NCI-H446 treated with DMSO at 0.1 percent for 48 hours (cell line): Measurements from ENCODE around the gene MGST2.
"Not testable (repeated sequence)": the region's sequence is repeated elsewhere in the genome, so short reads cannot be mapped to it uniquely, and the experiment has no call there.

Source experiments
- DNase-seq: peaks from one replicate; lab custom pipeline; 2025; lab: John Stamatoyannopoulos, UW

The MGST2 gene

DNA sequence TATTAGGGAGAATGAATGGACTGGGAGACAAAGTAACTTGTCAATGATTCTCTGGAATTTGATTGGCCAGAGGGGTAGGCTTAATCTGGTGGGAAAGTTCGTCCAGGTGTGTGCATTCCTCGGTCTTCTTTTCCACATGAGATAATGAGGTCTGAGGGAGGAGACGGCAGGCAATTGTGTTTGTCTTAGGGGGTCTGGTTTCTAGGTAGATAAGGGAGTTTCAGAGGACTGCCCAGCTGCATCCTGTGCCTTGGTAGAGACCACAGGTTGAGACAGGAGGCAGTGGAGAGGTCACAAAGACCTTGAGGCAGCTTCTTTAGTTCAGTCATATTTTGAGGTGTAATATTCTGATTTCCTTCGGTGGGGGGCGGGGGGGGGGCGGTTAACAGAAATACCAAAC lies 4.3 kb downstream of the MGST2 start:
- DNase-seq = no peak

DNA sequence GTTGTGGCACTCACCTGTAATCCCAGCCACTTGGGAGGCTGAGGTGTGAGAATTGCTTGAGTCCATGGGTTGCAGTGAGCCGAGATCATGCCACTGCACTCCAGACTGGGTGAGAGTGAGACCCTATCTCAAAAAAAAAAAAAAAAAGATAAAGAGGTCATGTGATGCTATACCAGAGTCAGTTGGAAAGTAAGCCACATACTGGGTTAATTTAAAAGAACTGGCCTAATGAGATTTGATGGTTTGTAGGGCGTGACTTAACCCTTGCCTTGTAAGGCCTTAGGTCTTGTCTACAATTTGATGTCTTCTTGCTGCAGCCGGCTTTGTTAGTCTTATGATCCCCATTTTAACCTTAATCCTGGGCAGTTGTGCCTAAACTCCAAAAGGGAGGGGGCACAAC lies 5.2 kb downstream of the MGST2 start:
- DNase-seq = no peak

DNA sequence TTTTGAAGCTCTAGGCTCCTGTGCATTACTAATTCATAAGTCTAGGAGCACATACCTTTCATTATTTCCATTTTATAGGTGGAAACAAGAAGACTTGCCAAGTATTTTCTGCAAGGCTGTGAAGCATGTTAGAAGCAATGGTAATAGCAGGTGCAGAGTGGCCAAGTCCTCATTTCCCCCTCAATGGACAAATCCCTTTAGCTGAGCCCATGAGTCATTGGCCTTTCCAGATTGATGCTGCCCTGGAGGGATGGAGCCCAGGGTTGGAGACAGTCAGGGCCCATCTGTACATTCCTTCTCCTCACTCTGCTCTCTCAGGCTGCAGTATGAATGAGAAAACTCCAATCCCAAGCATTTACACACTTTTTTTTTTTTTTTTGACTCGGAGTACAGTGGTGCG lies 6.6 kb downstream of the MGST2 start:
- peak; percentile 41 for DNase-seq

DNA sequence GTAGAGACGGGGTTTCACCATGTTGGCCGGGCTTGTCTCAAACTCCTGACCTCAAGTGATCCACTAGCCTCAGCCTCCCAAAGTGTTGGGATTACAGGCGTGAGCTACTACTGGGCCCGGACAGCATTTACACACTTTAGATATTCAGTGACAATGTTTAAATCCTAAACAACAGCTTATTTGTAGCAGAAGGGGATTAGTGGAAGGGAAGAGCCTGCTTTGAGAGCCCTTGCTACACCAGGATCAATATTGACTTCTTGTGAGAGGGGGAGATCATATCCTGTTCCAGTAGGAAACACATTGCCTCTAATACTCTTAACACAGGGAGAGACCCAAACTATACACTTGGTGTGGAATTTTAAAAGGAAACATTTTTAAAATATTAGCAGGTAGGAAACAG lies 7.1 kb downstream of the MGST2 start:
- DNase-seq = no peak

DNA sequence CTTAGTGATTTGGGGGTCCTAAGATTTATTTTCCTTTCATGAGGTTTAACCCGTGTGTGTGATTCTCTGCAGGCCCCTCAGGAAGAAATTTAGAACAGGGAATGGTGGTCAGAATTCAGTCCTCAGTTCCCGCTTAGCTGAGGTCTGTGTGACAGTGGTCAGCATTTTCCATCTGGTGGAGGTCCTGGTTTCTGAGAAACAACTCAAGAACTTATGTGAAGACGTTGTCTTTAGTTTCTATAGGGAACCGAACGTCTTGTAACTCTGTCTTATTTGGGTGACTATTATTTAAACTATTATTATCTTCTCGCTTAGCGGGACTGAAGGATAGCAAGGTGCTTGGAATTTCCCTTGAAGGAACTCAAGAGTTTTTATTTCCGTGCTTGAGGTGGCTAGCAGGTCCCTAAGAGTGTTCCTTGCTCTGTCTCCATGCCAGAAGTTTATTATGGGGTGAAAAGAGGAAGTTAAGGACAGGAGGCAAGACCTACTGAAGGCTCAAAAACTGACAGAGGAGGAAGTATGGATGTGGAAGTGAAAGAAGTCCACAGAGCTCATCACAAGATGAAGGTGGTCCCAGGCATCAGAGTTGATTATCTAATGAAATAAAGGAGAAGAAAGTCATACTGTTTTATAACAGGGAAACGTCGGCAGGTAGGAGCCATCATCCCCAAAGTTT lies 9.4 kb downstream of the MGST2 start:
- no peak for DNase-seq

DNA sequence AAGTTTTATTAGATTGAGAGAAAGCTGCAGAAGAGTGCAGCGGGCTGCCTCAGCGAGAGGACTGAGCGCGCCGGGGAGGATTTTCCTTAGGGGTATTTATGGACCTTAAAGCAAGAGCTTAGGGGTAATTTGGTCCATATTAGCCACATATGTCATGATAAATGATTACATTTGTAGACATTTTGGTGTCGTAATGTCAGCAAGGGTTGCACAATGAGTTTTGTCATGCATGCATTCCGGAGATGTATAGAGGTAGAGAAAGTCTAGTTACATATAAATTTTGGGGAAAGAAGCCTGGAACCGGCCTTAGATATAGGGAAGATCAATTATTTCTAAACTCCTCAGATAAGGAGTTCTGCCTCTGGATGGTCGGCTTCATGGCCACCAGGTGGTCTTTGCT lies 10.0 kb downstream of the MGST2 start:
- DNase-seq = no peak

DNA sequence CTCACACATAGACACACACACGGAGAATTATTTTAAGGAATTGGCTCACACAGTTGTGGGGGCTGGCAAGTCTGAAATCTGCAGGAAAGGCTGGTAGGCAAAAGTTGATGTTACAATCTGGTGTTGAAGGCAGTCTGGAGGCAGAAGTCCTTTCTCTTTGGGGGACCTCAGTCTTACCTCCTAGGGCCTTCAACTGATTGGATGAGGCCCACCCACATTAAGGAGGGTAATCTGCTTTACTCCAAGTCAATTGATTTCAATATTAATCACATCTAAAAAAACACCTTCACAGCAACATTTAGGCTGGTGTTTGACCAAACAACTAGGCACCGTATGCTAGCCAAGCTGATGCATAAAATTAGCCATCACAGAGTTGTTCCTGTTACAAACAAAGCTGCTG lies 10.7 kb downstream of the MGST2 start:
- no peak for DNase-seq

DNA sequence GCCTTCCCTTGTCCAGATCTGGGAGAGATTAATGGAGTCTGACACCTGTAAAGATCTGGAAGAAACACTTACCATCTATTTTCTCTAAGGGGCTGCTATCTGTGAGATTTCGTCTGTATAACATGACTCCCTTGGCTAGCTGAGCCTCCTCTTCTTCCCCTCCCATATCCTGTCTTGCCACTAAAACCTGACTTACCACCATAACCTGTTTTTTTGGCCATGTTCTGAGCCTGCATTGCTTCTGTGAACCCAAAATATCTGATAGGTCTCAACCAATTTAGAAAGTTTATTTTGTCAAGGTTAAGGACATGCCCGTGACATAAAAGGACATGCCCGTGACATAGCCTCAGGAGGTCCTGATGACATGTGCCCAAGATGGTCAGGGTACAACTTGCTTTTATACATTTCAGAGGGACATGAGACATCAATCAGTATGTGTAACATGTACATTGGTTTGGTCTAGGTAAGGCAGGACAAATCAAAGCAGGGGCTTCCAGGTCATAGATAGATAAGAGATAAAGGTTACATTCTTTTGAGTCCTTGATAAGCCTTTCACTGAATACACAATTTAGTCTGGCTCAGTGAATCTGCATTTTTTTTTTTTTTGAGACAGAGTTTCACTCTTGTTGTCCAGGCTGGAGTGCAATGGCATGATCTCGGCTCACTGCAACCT lies 11.4 kb downstream of the MGST2 start:
- no peak for DNase-seq

DNA sequence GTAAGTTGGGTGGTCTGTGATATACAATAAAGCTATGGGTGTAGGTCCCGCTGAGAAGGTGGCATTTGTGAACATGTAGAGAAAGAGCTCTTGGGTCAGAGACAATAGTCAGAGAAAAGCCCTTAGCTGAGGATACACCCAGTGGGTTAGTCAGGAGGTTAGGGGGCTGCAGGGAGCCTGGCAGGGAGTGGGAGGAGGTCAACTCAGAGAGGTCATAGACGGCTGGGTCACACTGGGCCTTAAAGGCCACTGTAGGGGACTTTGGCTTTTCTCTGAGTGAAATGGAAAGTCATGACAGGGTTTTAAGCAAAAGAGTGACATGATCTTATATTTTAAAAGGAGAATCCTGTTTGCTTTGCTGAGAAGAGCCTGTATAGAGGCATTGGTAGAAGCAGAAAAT lies 16.7 kb downstream of the MGST2 start:
- DNase-seq = no peak

DNA sequence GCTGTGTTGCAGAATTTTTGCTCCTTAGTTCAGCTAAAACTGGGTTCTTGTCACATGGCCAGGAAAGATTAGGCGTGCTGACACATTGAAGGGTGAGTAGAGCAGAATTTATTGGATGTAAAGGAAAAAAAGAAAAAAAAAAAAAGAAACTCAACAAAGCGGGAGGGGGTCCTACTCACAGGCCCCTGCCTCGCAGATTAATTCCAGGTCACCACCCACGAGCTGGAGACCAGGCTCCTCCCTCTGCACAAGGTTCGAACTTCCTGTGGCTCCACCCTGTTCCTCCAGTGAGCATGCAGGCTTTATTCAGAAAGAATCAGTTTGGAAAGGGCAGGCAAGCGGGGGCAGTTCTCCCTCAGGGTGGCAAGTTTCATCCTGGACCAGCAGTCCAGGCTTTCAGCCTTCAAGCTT lies 17.1 kb downstream of the MGST2 start:
- no peak for DNase-seq

DNA sequence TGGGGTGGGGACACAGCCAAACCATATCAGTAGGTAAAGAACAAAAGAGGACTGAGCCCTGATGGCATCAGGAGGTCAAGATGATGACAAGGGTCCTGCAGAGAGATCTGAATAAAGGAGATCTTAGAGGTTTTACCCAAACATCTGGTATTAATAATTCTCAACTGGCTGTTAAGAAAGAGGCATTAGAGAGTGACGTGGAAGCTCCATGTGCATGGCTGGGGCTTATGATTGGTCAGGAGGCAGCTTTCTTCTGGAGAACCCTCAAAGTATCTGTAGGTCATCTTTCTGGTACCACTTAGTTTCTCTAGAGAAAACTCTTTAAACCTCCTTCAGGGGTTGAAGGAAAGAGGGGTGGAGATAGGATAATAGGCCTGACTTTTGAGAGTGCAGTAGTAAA lies 18.7 kb downstream of the MGST2 start:
- no peak for DNase-seq

DNA sequence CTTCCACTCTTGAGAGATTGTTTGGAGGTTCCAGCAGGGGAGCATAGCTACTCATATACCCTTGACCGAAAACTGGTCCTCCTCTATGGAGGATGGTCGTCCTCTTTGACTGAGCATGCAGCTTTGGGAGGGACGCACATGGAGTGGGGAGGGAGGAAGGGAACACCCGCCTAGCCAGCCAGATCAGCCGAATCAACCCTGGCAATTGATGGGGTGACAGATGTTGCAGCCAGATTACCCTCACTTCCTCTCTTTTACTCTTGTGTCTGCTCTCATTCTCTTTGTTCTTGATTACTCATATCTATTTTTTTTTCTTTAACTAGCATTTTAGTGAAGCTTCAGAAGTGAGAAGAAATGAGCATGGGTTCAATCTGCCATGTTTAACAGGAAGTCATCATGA lies 19.6 kb downstream of the MGST2 start:
- no peak for DNase-seq

DNA sequence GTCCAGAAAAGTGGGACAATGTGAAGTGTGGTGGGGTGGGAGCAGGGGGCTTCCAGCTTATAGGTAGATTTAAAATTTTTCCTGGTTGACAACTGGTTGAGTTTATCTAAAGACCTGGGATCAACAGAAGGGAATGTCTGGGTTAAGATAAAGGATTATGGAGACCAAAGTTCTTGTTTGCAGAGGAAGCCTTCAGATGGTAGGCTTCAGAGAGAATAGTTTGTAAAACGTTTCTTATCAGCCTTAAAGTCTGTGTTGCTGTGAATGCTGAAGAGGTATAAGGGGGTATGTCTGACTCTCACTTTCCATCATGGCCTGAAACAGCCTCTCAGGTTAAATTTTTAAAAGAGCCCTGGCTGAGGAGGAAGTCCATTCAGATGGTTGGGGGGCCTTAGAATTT lies 20.5 kb downstream of the MGST2 start:
- no peak for DNase-seq

DNA sequence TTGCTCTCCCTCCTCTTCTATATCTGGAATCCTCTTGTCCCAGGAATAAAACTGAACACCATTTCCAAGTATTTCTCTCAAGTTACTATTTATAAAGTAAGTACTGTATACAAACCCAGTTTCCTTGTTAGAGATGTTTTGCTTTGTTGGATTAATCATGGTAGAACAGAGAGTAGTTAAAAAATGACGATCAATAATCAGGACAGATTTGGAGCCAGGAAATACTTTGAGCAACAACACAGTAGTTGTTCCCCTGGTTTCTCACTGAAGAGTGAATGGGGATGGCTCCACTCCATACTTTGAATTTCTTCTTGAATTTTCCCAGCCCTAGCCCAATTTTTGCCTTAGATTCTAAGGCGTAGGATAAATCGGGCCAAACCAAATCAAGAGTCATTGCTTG lies 21.4 kb downstream of the MGST2 start:
- DNase-seq = no peak

DNA sequence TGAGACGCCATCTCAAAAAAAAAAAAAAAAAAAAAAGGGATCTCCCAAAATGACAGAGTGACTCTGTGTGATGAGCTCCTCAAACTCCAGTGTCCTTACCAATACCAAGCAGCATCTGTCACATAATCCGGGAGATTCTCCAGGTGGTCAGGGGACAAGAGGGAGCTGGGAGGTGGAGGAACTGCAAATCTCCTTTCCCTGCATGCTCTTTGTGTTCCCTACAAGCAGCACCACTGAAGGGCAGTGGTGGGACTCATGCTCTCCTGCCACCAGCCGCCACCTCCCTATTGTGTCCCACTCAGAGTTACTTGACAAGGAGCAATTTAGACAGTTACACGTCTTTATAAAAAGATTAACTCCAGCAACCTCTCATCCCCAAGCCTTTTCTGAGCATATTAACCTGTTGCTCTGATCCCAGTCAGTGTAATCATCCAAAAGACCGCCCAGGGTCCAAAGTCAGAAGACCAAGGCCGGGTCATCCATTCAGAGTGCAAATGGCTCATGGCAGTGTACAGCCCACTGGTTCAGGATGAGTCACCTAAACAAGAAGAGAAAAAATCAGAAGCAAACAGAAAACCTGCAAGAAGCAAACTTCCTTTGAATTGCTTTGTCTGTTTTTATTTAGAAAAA lies 23.6 kb downstream of the MGST2 start:
- no peak for DNase-seq

DNA sequence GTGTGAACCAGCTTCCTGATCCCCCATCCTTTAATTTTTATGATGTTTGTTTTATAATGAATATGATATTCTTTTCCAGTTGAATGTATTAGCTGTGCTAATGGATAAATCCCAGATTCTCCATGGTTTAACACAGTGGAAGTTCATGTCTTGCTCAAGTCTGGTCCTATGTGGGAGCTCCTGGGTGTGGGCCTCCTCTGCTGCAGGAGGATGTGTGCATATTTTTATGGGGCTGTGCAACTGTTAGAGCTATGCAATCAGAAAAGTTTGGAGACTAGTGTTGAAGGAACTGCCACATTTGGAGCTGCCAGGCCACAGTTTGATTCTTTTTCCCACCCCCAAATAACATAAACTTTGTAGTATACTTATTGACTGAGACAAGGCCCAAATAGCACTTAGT lies 24.8 kb downstream of the MGST2 start:
- DNase-seq = no peak

DNA sequence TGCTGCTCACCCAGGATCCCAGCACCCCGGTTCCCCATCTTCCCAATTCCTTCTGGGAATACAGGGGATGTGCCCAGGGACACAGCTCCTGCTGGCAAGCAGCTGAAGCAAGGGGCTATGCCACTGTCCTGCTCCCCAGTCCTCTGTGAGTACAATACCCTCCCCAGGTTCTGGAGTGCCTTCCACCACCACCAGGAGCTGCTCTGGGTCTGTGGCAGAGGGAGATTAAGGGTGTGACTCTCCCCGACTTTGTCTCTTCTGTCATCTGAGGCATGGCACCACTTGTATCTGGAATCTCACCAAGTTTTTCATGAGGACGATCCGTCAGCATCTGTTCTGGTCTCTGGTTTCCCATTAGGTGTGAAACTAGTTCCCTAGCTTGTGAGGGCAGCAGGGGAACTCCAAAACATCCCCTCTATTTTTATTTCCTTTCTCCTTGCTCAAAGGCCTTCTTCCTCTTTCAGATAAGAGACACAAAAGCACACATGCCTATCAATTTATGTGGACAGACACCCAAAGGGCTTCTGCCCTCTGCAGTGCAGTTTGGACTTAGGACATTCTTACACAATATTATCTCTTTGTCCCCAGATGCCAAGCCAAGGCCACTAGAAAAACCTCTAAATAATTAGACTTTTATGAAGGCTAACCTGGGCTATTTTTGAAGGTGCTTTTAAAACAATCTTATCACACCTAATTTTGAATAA lies 26.8 kb downstream of the MGST2 start:
- peak; percentile 54 for DNase-seq

DNA sequence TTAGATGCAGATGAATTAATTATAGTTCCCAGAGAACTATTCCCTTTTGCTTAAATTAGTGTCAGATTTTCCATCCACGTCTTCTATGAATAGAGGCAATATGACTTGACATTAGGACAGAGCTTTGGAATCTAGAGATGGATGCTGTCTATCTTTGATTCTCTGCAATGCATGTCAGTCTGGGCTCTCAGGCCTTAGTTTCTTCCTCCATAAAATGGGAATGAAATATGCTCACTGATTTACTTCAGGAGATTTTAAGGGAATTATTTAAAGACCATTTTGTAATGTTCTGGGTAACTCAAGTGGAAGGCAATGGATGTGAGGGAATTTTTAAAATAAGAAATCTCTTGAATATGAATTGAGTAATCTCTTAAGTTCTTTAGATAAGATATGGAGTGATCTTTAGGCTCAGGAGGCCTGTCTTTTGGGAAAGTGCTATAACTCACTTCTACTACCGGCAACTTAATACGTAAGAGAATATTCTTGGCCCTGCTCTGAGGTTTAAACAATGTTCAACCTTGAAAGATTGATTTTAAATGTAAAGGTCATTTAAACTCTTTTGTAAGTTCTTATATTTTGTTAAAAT lies 29.0 kb downstream of the MGST2 start:
- DNase-seq = no peak

DNA sequence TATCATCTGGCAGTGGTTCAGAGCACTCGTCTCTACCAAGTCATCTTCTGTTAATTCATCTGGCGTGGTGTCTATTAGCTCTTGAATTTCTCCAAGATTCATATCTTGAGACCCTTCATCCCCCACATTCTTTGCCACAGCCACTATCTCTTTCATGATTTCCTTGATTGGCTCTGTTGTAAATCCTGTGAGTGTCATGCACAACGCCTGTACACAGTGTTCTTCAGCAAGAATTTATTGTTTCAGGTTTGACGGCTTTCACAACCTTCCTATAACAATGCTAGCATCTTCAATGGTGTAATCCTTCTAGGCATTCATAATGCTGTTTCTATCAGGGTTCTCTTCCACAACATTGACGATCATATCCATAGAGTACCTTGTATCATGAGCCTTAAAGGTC lies 30.9 kb downstream of the MGST2 start:
- no peak for DNase-seq

DNA sequence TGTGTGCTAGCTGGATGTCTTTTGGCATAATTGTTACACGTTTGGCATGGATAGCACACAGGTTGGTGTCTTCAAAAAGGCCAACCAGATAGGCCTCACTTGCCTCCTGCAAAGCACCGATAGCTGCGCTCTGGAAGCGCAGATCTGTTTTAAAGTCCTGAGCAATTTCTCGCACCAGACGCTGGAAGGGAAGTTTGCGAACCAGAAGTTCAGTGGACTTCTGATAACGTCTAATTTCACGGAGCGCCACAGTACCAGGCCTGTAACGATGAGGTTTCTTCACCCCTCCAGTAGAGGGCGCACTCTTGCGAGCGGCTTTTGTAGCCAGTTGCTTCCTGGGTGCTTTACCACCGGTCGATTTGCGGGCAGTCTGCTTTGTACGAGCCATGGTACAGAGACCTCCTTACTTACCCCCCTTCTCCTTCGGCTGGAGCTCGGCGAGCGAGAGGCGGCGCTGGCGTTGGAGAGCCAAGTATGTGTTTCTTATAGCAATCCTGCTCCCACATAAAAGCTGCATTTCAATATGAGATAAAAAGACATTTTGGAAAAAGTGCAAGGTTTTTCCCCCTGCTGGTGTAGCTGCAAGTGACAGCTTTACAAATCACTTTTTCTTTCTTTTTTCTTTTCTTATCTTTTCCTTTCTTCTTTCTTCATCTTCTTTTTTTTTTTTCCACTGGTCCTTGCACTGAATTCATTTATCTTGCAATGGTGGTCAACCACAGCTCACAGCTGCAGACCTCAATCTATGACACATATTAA lies 32.7 kb downstream of the MGST2 start:
- DNase-seq = not testable (repeated sequence)

DNA sequence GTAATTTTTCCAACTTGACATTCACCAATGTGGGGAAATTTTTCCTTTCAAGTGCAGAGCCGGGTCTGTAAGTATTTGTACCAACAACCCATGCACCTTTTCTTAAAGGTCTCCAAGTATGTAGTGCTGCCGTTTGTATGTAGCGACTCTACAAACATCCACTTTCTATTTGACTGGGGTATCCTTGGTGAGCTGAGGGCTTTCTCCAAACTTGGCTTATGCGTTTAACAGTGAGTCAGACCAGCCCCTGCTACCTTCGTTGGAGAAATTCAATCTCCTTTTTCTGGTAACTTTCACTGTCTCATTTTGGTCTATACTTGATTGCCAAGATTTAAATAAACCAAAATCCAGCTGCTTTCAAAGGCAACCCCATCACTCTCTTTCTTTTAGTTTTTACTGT lies 34.9 kb downstream of the MGST2 start:
- no peak for DNase-seq

DNA sequence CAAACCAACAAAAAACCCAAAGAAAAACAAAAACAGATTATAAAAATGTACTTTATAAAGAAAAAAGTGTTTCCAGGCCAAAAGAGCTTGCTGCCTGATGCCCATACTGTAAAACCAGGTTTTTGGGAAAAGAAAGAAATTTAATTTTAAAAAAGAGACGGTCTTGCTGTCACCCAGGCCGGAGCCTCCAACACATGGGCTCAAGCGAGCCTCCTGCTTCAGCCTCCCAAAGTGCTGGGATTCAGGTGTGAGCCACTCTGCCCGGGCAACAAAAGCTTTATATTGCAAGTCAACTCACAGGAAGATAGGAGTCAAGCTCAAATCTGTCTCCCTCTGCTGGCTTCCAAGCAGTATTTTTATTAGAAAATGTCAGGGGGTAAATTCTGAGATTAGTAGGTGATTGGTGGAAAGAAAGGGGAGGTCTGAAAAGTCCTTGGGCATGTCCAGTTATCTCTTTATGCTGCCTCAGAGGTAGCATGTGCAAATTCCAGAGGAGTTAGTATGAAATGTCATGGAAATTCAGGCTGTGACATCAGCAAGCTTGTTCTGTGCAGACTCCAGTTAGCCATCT lies 39.4 kb downstream of the MGST2 start:
- no peak for DNase-seq
